ENCODE data around the gene DNAJB2. TPM values are rescaled to one million over a fixed set of nuclear protein-coding genes. Genes with fewer than 3 reads are reported as not detected.
"Not testable (repeated sequence)": the region's sequence is repeated elsewhere in the genome, so short reads cannot be mapped to it uniquely, and the experiment has no call there.

Gene DNAJB2
- polyA plus RNA-seq, 1 of the 3 experiments (the other 2 are of a cell fraction): 39.9 TPM

DNA sequence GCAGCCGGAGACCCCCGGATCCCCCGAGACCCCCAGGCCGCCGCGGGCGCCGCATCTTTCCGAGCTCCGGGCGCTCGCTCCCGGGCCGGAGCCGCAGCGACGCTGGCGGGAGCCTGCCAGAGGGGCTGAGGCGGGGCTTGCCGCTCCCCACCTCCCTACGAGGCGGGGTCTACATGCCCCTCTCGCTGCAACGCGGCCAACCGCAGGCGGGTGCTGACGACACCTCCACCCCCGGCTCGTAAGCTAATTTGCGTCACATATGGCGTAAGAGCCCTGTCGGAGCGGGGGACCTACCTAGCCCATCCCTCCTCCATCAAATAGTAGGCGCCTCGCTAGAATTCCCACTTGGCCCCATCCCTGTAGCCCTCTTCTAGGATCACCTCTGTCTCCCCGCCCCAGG lies 30.1 kb downstream of the DNAJB2 start, which contains the start of gene PTPRN:
PTPRN (minus strand) TSS at position 124 of the 400 bp plus-strand sequence; CDS start at position 55, 69 bp downstream.
- H3K9me2 ChIP-seq: no peaks in the 10 kb centered on the region
- peak; percentile 95 for DNase-seq
- WGBS (ENCODE audit: low lambda C conversion rate): 4% methylated on average over 27 of the region's 37 CpGs
- H3K36me3 ChIP-seq (replicated peaks in 1 of 2; ENCODE audit: control insufficient read depth in 1 of 2, insufficient read depth in 2 of 2, low read length in 1 of 2): no peaks in the 10 kb centered on the region
- H3K9me3 ChIP-seq: no peaks in the 10 kb centered on the region
- H3K4me3 ChIP-seq (ENCODE audit: low read depth in 2 of 2, low read length in 1 of 2): peak within 1 kb of the TSS; percentile 52 to 73
- no peaks in the 10 kb centered on the region for H4K20me1 ChIP-seq (ENCODE audit: insufficient read depth)
- ChIA-PET POLR2A (interaction anchor here (1.0 to 1.4 kb wide), 4 partner anchors 9 to 78 kb away, joined by 3 to 5 read pairs (median 4); partner anchors contain the start of genes DNAJB2 and DNPEP), CTCF (interaction anchor here (0.7 to 4.5 kb wide), 9 partner anchors 8 to 138 kb away, joined by 3 to 42 read pairs (median 4); no protein-coding TSS in a partner anchor)
- peaks cover 2% of the 10 kb centered on the region for H3F3A ChIP-seq (replicated peaks; ENCODE audit: insufficient read depth)
- no peaks in the 10 kb centered on the region for H3K27me3 ChIP-seq (ENCODE audit: insufficient read depth)
- peak within 1 kb of the TSS; percentile 64; the same call in 1 of the 2 replicates for H2AFZ ChIP-seq (ENCODE audit: low read depth)
- peak within 1 kb of the TSS; percentile 77 for H3K27ac ChIP-seq (ENCODE audit: low read depth in 2 of 2, low read length in 1 of 2)
- peak within 1 kb of the TSS; percentile 94 for H3K4me2 ChIP-seq
- peak within 1 kb of the TSS; percentile 42; the same call in 1 of the 2 replicates for H3K9ac ChIP-seq
- H3K79me2 ChIP-seq (ENCODE audit: insufficient read depth): no peaks in the 10 kb centered on the region
- peaks cover 0 to 7% of the 10 kb centered on the region in 2 experiments; a peak in 2 of 4 replicates for H3K4me1 ChIP-seq (ENCODE audit: control insufficient read depth in 1 of 2, insufficient read depth in 2 of 2, low read depth in 1 of 2, low read length in 1 of 2)
- TF ChIP-seq RAD21 (IDR thresholded peaks at IDR 0.05; ENCODE audit: low read length) (no peak), FOSL2 (IDR thresholded peaks at IDR 0.05; ENCODE audit: borderline replicate concordance, low read depth) (no peak), MXI1 (IDR thresholded peaks at IDR 0.05; ENCODE audit: low read depth, low read length) (peak; percentile 5; the same call in 1 of the 2 replicates), ELF1 (IDR thresholded peaks at IDR 0.05) (no peak), TCF12 (IDR thresholded peaks at IDR 0.05) (no peak)

DNA sequence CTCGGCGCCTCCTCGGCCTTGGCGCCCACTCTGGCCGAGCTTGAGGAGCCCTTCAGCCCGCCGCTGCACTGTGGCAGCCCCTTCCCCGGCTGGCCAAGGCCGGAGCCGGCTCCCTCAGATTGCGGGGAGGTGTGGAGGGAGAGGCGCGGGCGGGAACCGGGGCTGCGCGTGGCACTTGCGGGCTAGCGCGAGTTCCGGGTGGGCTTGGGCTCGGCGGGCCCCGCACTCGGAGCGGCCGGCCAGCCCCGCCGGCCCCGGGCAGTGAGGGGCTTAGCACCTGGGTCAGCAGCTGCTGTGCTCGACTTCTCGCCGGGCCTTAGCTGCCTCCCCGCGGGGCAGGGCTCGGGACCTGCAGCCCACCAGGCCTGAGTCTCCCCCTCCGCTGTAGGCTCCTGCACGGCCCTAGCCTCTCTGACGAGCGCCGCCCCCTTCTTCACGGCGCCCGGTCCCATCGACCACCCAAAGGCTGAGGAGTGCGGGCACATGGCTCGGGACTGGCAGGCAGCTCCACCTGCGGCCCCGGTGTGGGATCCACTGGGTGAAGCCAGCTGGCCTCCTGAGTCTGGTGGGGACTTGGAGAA lies 33.6 kb downstream of the DNAJB2 start:
- H3K27ac ChIP-seq (ENCODE audit: low read depth in 2 of 2, low read length in 1 of 2); H2AFZ ChIP-seq (ENCODE audit: low read depth); H3F3A ChIP-seq (replicated peaks; ENCODE audit: insufficient read depth); H3K27me3 ChIP-seq (ENCODE audit: insufficient read depth); DNase-seq; H4K20me1 ChIP-seq (ENCODE audit: insufficient read depth); H3K36me3 ChIP-seq (replicated peaks in 1 of 2; ENCODE audit: control insufficient read depth in 1 of 2, insufficient read depth in 2 of 2, low read length in 1 of 2); POLR2A ChIA-PET; H3K4me2 ChIP-seq; H3K4me3 ChIP-seq (ENCODE audit: low read depth in 2 of 2, low read length in 1 of 2); H3K79me2 ChIP-seq (ENCODE audit: insufficient read depth); H3K9me3 ChIP-seq; H3K4me1 ChIP-seq (ENCODE audit: control insufficient read depth in 1 of 2, insufficient read depth in 2 of 2, low read depth in 1 of 2, low read length in 1 of 2); H3K9ac ChIP-seq; H3K9me2 ChIP-seq: not testable (repeated sequence)
- CTCF ChIA-PET: interaction anchor here (1.4 to 1.8 kb wide), 3 partner anchors 18 to 247 kb away, joined by 3 to 11 read pairs (median 4); no protein-coding TSS in a partner anchor
- 80% methylated on average over 25 of the region's 49 CpGs for WGBS (ENCODE audit: low lambda C conversion rate)

DNA sequence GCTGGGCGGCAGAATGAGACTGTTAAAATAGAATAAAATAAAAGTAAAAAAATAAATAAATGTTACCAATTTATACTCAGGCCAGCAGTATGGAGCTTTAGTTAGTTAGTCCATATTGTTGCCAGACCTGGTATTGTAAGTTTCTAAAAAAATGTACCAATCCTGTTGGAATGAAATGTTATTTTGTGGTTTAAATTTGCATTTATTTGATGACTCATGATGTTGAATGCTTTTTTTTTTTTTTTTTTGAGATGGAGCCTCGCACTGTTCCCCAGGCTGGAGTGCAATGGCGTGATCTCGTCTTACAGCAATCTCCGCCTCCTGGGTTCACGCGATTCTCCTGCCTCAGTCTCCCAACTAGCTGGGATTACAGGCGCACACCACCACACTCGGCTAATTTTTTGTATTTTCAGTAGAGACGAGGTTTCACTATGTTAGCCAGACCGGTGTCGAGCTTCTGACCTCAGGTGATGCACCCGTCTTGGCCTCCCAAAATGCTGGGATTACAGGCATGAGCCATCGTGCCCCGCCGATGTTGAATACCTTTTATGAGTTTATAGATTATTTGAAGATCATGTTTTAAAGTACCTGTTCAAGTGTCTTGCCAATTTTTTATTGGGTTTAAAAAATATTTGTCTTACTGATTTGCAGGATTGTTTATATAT lies 35.8 kb downstream of the DNAJB2 start:
- Histone ChIP-seq H3K9me3 (no peaks in the 10 kb centered on the region), H3F3A (replicated peaks; ENCODE audit: insufficient read depth) (peaks cover 4% of the 10 kb centered on the region), H3K4me3 (ENCODE audit: low read depth in 2 of 2, low read length in 1 of 2) (no peak overlapping the region), H3K9me2 (no peaks in the 10 kb centered on the region), H3K27me3 (ENCODE audit: insufficient read depth) (no peaks in the 10 kb centered on the region), H3K9ac (no peak overlapping the region), H3K27ac (ENCODE audit: low read depth in 2 of 2, low read length in 1 of 2) (no peak overlapping the region), H3K4me1 (ENCODE audit: control insufficient read depth in 1 of 2, insufficient read depth in 2 of 2, low read depth in 1 of 2, low read length in 1 of 2) (no peaks in the 10 kb centered on the region), H4K20me1 (ENCODE audit: insufficient read depth) (no peaks in the 10 kb centered on the region), H3K36me3 (replicated peaks in 1 of 2; ENCODE audit: control insufficient read depth in 1 of 2, insufficient read depth in 2 of 2, low read length in 1 of 2) (no peaks in the 10 kb centered on the region), H3K79me2 (ENCODE audit: insufficient read depth) (no peaks in the 10 kb centered on the region), H3K4me2 (no peak overlapping the region), H2AFZ (ENCODE audit: low read depth) (no peak overlapping the region)
- POLR2A ChIA-PET: interaction anchor here (0.5 to 0.6 kb wide), 2 partner anchors 43 to 70 kb away, joined by 3 read pairs; partner anchors contain the start of genes GLB1L and STK16
- TF ChIP-seq GATA2 (CRISPR knock-in tag; IDR thresholded peaks at IDR 0.05) (no peak), FOSL2 (IDR thresholded peaks at IDR 0.05; ENCODE audit: borderline replicate concordance, low read depth) (0 out of 2 replicates have a peak, but pooled peaks have one; percentile 16)
- CTCF ChIA-PET: interaction anchor here (0.7 to 3.3 kb wide), 4 partner anchors 13 to 38 kb away, joined by 3 to 13 read pairs (median 4); no protein-coding TSS in a partner anchor
- no peak for DNase-seq
- 88% methylated on average over 16 of the region's 16 CpGs for WGBS (ENCODE audit: low lambda C conversion rate)
